ENCODE results near the gene MMP1. TPM values are rescaled to one million over a fixed set of nuclear protein-coding genes. Genes with fewer than 3 reads are reported as not detected.

MMP1 gene
- total RNA-seq, 1 experiment from 2014 or later: not detected

GRCh38 chr11:102824556-102824955 is 26.6 kb upstream of the MMP1 start:
- Histone ChIP-seq H2AFZ (ENCODE audit: low read length) (no peak overlapping the region), H3K4ac (ENCODE audit: low read depth, low read length) (no peak overlapping the region), H2BK15ac (ENCODE audit: low read depth, low read length) (no peak overlapping the region), H4K5ac (ENCODE audit: insufficient read length, low read depth, low read length) (no peak overlapping the region), H3K18ac (ENCODE audit: insufficient read length, low read depth, low read length) (no peak overlapping the region), H3K23ac (ENCODE audit: insufficient read length, low read depth, low read length) (no peak overlapping the region), H3K4me2 (ENCODE audit: insufficient read depth, insufficient read length, low read length) (no peak overlapping the region), H3K9me3 (ENCODE audit: control insufficient read depth, low read depth, low read length) (peaks cover 4% of the 10 kb centered on the region), H3K79me2 (ENCODE audit: insufficient read depth, low read length) (no peaks in the 10 kb centered on the region), H3K4me1 (ENCODE audit: insufficient read depth, low read length) (peaks cover under 1% of the 10 kb centered on the region; the same call in 1 of the 2 replicates), H3T11ph (ENCODE audit: low read length) (no peak overlapping the region), H3K23me2 (ENCODE audit: insufficient read length, low read depth, low read length, poor library complexity, severe bottlenecking) (no peaks in the 10 kb centered on the region), H4K20me1 (ENCODE audit: control insufficient read depth, insufficient read depth, insufficient read length) (no peaks in the 10 kb centered on the region), H3K79me1 (ENCODE audit: insufficient read depth, low read depth, low read length, poor library complexity, severe bottlenecking) (no peaks in the 10 kb centered on the region), H4K8ac (replicated peaks; ENCODE audit: insufficient read length, low read depth, low read length) (no peak overlapping the region), H3K27ac (ENCODE audit: insufficient read length, low read depth, low read length) (no peak overlapping the region), H4K91ac (ENCODE audit: insufficient read length, low read depth, low read length) (no peak overlapping the region), H2BK120ac (ENCODE audit: low read depth, low read length, poor library complexity, severe bottlenecking) (no peak overlapping the region), H2BK20ac (ENCODE audit: low read depth, low read length, poor library complexity, severe bottlenecking) (no peak overlapping the region), H3K9ac (ENCODE audit: extremely low read depth, insufficient read length, low read length) (no peak overlapping the region), H2AK5ac (ENCODE audit: insufficient read length, low read length) (no peak overlapping the region), H3K27me3 (ENCODE audit: insufficient read depth, low read length) (no peaks in the 10 kb centered on the region), H2BK12ac (ENCODE audit: insufficient read length, low read depth, low read length) (no peak overlapping the region), H3K14ac (ENCODE audit: insufficient read depth, low read length) (no peak overlapping the region), H2BK5ac (ENCODE audit: insufficient read length, low read length) (no peak overlapping the region), H3K56ac (ENCODE audit: insufficient read length, low read depth, low read length) (no peak overlapping the region)
- Mint-ChIP-seq H3K4me1 (peaks cover 3% of the 10 kb centered on the region in 2 experiments; a peak in 3 of 4 replicates), H3K4me3 (no peak overlapping the region), H3K27me3 (ENCODE audit: low read depth) (no peaks in the 10 kb centered on the region; the same call in none of the 2 replicates), H3K9me3 (peaks cover 16 to 20% of the 10 kb centered on the region in 2 experiments; a peak in 4 of 5 replicates), H3K27ac (no peak overlapping the region), H3K36me3 (ENCODE audit: insufficient read depth in 1 of 3, low read depth in 3 of 3) (peaks cover 4 to 13% (median 5%) of the 10 kb centered on the region in 3 experiments; a peak in 5 of 7 replicates)
- WGBS (ENCODE audit: extremely low coverage, insufficient read length, low lambda C conversion rate): no CpG with 5 or more reads among the region's 1 CpG
- DNase-seq: no peak
- TF ChIP-seq CTCF (conservative IDR thresholded peaks at IDR 0.05): no peak
